RWPE1 (cell line): ENCODE measurements around the gene TMEM44.

Experiments used
- CTCF ChIA-PET: fragments of 350-600 bp; sonication (Branson Sonifier 250); formaldehyde crosslinking; extraction: SDS; loops from one replicate; lab custom pipeline; 2021; lab: Yijun Ruan, JAX
- POLR2A ChIA-PET: fragments of 400-600 bp; formaldehyde crosslinking; extraction: SDS; loops from one replicate; lab custom pipeline; 2020; ENCODE audit warnings: antibody characterized with exemption; ENCODE audit not compliant: low non-redundant PET; lab: Yijun Ruan, JAX
- DNase-seq: peaks from one replicate; pipeline ENCODE4 v3.0.0; 2012; ENCODE audit warnings: low spot score
- H3K27ac ChIP-seq: fragments of 450-650 bp; 2 replicates; pipeline ENCODE4 v1.5.1; 2017
- TF ChIP-seq, protein P1 (sequence below): fragments of 450-650 bp; conservative IDR thresholded peaks from 2 replicates; pipeline ENCODE4 v1.5.1; 2017; ENCODE audit warnings: low read depth, mild to moderate bottlenecking

Gene TMEM44

DNA sequence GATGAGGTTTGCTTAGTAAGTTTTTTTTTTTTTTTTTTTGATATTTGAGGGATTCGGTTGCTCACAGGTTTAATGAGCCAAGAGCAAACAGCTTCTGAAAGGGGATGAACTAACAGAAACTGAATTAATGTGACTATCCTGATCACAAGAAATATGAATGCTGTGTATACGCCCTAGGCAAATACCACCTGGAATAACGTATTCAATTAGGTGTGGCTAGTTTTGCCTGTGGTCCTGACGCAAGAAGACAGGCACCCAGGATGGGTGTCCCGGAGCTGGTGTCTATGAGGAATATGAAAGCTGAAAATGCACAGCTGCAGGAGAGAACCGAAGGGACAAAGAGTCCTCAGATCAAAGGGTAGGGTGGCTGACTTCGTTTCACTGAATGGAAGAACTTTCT is 24.2 kb upstream of the TMEM44 start:
- POLR2A ChIA-PET = interaction anchor here (0.5 kb wide), 1 partner anchor 522 kb away, joined by 3 read pairs; no protein-coding TSS in a partner anchor
- no peak overlapping the region for H3K27ac ChIP-seq
- no peak for DNase-seq
- CTCF ChIA-PET = interaction anchor here (0.6 kb wide), 1 partner anchor 476 kb away, joined by 4 read pairs; no protein-coding TSS in a partner anchor
- TF ChIP-seq, protein P1, sequence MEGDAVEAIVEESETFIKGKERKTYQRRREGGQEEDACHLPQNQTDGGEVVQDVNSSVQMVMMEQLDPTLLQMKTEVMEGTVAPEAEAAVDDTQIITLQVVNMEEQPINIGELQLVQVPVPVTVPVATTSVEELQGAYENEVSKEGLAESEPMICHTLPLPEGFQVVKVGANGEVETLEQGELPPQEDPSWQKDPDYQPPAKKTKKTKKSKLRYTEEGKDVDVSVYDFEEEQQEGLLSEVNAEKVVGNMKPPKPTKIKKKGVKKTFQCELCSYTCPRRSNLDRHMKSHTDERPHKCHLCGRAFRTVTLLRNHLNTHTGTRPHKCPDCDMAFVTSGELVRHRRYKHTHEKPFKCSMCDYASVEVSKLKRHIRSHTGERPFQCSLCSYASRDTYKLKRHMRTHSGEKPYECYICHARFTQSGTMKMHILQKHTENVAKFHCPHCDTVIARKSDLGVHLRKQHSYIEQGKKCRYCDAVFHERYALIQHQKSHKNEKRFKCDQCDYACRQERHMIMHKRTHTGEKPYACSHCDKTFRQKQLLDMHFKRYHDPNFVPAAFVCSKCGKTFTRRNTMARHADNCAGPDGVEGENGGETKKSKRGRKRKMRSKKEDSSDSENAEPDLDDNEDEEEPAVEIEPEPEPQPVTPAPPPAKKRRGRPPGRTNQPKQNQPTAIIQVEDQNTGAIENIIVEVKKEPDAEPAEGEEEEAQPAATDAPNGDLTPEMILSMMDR = no peak

- POLR2A ChIA-PET = no interaction called here
- DNase-seq = no peak
- no peak overlapping the region for H3K27ac ChIP-seq
- CTCF ChIA-PET = no interaction called here
- TF ChIP-seq, protein P1 = no peak
Measured at GRCh38 chr3:194654443-194654842, 21.2 kb upstream of the TMEM44 start.

DNA sequence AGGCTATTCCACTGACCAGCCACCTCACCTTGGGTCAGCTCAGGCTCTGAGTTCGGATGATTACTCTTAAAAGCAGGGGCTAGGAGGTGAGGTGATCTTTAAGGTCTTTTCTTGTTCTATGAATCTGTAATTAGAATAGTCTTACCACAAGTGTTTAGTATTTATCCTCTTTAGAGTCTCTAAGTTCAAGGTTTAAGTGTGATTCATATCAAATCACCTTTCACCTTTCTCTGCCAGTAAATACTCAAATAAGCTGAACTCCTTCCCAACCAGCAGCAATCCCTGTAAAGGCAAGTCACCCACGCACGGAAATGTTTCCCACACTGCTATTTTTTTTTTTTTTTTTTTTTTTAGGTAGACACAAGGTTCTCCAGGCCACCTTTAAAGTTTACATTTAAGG is 14.5 kb upstream of the TMEM44 start:
- ChIA-PET CTCF (interaction anchor here (0.6 to 0.7 kb wide), 3 partner anchors 24 to 304 kb away, joined by 3 to 8 read pairs (median 5); no protein-coding TSS in a partner anchor), POLR2A (no interaction called here)
- H3K27ac ChIP-seq = no peak overlapping the region
- TF ChIP-seq, protein P1 = no peak
- no peak for DNase-seq

GRCh38 chr3:194642769-194643168 is 9.6 kb upstream of the TMEM44 start:
- CTCF ChIA-PET = no interaction called here

GRCh38 chr3:194640829-194641228 is 7.6 kb upstream of the TMEM44 start:
- peak overlapping the region; percentile 32; the same call in 1 of the 2 replicates for H3K27ac ChIP-seq
- TF ChIP-seq, protein P1 = no peak
- ChIA-PET CTCF (no interaction called here), POLR2A (no interaction called here)
- no peak for DNase-seq

More at GRCh38 chr3:194642769-194643168, 9.6 kb upstream of the TMEM44 start:
- H3K27ac ChIP-seq = no peak overlapping the region
- TF ChIP-seq, protein P1 = no peak
- POLR2A ChIA-PET = no interaction called here
- no peak for DNase-seq

GRCh38 chr3:194638991-194639605 is 5.9 kb upstream of the TMEM44 start:
- CTCF ChIA-PET = interaction anchor here (0.6 kb wide), 1 partner anchor 476 kb away, joined by 3 read pairs; no protein-coding TSS in a partner anchor
- H3K27ac ChIP-seq = no peak overlapping the region
- POLR2A ChIA-PET = no interaction called here
- DNase-seq = no peak
- TF ChIP-seq, protein P1 = no peak
